Stimulated activated naive CD8-positive, alpha-beta T cell treated with anti-CD3 and anti-CD28 coated beads, Interleukin-15, Interleukin-2, amounts not matched to agents 100 ng/mL and 50 ng/mL, for 24 hours (primary cell): ENCODE measurements around the gene ZFHX3.

Experiments used
- H3K27ac Mint-ChIP-seq: one replicate; pipeline ENCODE4 v1.8.0; 2021; ENCODE audit warnings: mild to moderate bottlenecking, mixed read lengths
- H3K27me3 Mint-ChIP-seq: one replicate; pipeline ENCODE4 v1.8.0; 2021; ENCODE audit warnings: mixed read lengths
- H3K36me3 Mint-ChIP-seq: one replicate; pipeline ENCODE4 v1.8.0; 2021; ENCODE audit warnings: low read depth, mixed read lengths
- H3K4me1 Mint-ChIP-seq: one replicate; pipeline ENCODE4 v1.8.0; 2021; ENCODE audit warnings: low read depth, mixed read lengths
- H3K4me3 Mint-ChIP-seq: one replicate; pipeline ENCODE4 v1.8.0; 2021; ENCODE audit warnings: mild to moderate bottlenecking, mixed read lengths
- H3K9me3 Mint-ChIP-seq: one replicate; pipeline ENCODE4 v1.8.0; 2021; ENCODE audit warnings: mixed read lengths

ZFHX3 gene

DNA sequence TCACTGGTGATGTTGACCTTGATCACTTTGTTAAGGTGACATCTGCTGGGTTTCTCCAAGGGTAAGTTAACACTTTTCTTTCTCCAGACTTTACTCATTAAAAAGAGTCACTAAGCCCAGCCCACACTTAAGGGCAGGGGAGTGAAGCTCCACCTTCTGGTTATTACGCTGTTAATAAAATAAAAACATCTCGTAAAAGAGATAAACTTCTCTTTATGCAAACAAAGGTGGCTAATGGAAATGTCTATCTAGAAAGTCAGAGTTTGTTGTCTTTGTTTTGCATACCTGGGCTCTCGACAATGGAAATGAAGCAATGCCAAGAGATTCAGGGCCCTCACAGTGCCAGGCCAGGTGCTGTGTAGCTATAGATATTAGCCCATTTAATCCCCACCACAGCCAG, 134.4 kb downstream of the ZFHX3 start:
- no peak overlapping the region for H3K27ac Mint-ChIP-seq
- H3K9me3 Mint-ChIP-seq, result no peaks in the 10 kb centered on the region
- no peak overlapping the region for H3K4me3 Mint-ChIP-seq
- no peaks in the 10 kb centered on the region for H3K4me1 Mint-ChIP-seq
- H3K27me3 Mint-ChIP-seq, result no peaks in the 10 kb centered on the region
- no peaks in the 10 kb centered on the region for H3K36me3 Mint-ChIP-seq

DNA sequence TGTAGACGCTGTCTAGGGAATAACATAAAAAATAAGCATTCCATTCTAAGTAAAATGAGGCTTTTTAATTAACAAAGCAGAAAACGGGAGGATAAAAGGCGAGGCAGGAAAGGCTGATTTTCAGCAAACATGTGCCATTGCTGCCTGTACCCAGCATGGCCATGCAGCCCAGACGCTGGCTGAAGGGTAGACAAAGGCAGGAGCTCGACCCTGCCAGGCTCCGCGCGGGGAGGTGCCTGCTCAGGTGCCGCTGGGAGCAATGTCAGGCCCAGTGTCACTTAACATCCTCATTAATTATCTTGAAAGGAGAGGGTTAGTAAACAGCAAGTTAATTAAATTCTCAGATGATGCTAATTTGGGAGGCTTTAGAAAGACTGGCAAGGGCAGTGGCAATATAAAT, 136.0 kb downstream of the ZFHX3 start:
- Mint-ChIP-seq H3K27ac (no peak overlapping the region), H3K4me3 (no peak overlapping the region), H3K36me3 (no peaks in the 10 kb centered on the region), H3K27me3 (no peaks in the 10 kb centered on the region), H3K9me3 (no peaks in the 10 kb centered on the region), H3K4me1 (no peaks in the 10 kb centered on the region)

GRCh38 chr16:72910875-72911274, 137.1 kb downstream of the ZFHX3 start:
- Mint-ChIP-seq H3K27me3 (no peaks in the 10 kb centered on the region), H3K27ac (no peak overlapping the region), H3K4me3 (no peak overlapping the region), H3K4me1 (no peaks in the 10 kb centered on the region), H3K36me3 (no peaks in the 10 kb centered on the region), H3K9me3 (no peaks in the 10 kb centered on the region)

DNA sequence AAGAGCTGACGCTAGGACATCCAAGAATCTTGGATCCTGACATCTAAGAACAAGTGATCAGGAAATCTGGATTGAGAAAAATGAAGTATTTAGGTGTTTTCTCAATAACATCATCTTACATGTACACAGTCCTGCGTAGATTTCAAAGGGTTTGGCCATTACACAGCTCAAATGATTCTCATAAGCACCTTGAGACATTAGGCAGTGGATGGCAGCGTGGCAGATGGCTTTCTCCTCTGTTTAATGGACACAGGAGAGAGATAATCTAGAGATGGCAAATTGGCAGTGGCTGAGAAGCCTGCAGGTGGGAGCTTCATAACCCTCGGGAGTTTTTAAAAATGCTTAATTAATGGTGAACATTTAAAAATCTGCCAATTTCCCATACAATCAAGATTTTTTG, 137.5 kb downstream of the ZFHX3 start:
- Mint-ChIP-seq H3K4me3 (no peak overlapping the region), H3K27ac (no peak overlapping the region), H3K9me3 (no peaks in the 10 kb centered on the region), H3K27me3 (no peaks in the 10 kb centered on the region), H3K4me1 (no peaks in the 10 kb centered on the region), H3K36me3 (no peaks in the 10 kb centered on the region)

DNA sequence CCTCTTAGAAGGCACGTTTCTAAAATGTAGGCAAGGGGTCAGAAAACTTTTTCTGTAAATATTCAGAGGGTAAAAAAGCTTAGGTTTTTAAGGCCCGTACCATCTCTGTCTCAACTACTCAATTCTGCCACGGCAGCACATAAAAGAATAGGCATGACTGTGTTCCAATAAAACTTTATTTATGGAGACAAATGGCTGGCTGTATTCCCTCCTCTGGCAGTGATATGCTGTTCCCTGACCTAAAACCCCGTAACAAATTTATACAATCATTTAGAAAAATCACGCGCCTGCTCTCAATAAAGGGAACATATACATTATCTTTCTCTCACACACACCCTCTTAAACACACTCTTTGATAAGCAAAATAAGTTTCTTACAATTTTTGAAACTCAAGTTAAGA, 138.7 kb downstream of the ZFHX3 start:
- Mint-ChIP-seq H3K27ac (no peak overlapping the region), H3K9me3 (no peaks in the 10 kb centered on the region), H3K4me3 (no peak overlapping the region), H3K4me1 (no peaks in the 10 kb centered on the region), H3K27me3 (no peaks in the 10 kb centered on the region), H3K36me3 (no peaks in the 10 kb centered on the region)

DNA sequence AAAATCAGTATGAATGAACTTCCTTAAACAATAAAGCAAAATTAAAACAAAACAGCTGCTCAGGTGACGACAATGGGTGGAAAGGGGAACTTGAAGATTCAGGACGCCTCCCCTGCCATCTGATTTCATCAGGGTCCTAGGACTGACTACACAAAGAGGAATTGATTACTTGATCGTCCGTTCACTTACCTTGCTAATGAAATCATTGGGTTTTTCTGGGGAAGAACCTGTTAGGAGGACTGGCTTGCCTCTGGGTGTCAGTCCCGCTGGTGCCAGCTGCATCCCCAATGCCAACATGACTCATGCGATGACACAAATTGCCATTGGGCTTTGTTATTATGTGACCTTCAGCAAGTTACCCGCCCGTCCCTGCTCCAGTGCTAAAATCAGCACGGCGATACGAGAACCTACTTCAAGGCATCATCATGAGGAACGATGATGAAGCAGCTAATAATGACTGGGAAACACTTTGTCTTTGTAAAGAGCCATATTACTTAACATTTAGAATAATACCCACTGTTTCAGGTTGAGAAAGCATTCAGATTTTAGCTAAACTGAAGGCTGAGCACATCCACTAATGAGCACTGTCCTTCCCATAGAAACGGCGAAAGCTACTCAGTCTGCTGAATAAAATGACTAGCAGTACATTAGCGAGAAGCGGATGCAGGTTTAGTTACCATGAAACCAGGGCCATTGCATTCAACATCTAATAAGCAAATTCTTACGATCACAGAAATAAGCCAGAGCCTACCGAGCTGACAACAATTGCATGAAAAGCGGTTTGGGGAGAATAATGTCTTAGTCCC, 139.4 kb downstream of the ZFHX3 start:
- Mint-ChIP-seq H3K4me3 (no peak overlapping the region), H3K27me3 (no peaks in the 10 kb centered on the region), H3K36me3 (no peaks in the 10 kb centered on the region), H3K9me3 (no peaks in the 10 kb centered on the region), H3K4me1 (no peaks in the 10 kb centered on the region), H3K27ac (no peak overlapping the region)

DNA sequence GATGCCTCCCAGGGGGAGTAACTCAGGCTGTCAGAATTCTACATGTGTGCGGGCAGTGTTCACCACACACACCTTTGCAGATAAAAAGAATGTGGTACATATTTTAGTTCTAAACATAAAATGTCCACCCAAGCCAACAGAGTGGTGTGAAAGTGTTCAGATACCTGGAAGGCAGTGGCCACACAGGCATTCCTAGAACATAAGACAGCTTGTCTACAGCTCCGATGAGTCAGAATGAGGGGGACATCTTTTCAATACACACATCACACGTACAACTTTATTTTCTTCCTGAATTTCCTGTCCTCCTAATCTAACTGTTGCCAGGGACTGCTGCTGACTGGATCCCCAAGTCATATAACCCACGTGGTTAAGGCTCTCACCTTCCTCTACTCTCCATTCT, 142.3 kb downstream of the ZFHX3 start:
- H3K27me3 Mint-ChIP-seq, result no peaks in the 10 kb centered on the region
- H3K9me3 Mint-ChIP-seq, result no peaks in the 10 kb centered on the region
- H3K4me3 Mint-ChIP-seq, result no peak overlapping the region
- H3K27ac Mint-ChIP-seq, result no peak overlapping the region
- H3K36me3 Mint-ChIP-seq, result no peaks in the 10 kb centered on the region
- H3K4me1 Mint-ChIP-seq, result no peaks in the 10 kb centered on the region

DNA sequence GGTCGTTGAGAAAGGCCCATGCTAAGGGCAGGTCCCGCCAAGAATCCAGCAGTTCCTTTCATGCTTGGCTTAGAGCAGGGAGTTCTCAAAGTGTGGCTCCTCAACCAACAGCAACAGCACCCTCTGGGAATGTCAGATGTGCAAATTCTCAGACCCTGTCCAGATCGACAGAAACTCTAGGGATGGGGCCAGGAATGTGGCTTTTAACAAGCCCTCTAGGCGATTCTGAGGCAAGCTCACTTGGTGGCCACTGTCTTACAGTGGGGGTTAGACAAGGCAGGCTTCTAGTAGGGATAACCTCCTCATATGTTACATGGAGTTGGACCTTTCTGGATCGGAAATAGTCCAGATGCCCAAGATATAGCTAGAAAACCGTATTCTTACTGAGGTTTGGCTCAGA, 144.8 kb downstream of the ZFHX3 start:
- Mint-ChIP-seq H3K9me3 (no peaks in the 10 kb centered on the region), H3K36me3 (no peaks in the 10 kb centered on the region), H3K27me3 (no peaks in the 10 kb centered on the region), H3K4me1 (no peaks in the 10 kb centered on the region), H3K27ac (no peak overlapping the region), H3K4me3 (no peak overlapping the region)

DNA sequence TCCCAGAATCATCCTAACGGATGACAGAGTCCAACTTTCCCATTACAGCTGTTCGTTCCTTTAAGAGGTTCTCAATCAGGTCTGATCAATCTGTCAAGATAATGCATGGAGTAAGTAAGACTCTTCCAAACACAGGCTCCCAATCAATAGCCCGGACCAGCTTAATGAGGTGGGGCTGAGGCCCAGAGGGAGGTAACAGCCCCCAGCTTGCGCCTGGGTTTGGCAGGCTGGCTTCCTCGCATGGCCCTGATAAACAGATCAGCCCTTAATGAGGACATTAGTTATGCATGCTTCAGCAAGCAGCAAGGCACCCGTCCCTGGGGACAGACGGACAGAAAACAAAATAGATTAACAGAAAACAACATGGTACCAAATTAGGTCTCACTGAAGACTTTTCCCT, 145.7 kb downstream of the ZFHX3 start:
- H3K4me1 Mint-ChIP-seq, result no peaks in the 10 kb centered on the region
- H3K9me3 Mint-ChIP-seq, result no peaks in the 10 kb centered on the region
- no peaks in the 10 kb centered on the region for H3K27me3 Mint-ChIP-seq
- H3K27ac Mint-ChIP-seq, result no peak overlapping the region
- no peaks in the 10 kb centered on the region for H3K36me3 Mint-ChIP-seq
- no peak overlapping the region for H3K4me3 Mint-ChIP-seq

- no peaks in the 10 kb centered on the region for H3K36me3 Mint-ChIP-seq
- H3K27ac Mint-ChIP-seq, result no peak overlapping the region
- no peaks in the 10 kb centered on the region for H3K4me1 Mint-ChIP-seq
- no peaks in the 10 kb centered on the region for H3K27me3 Mint-ChIP-seq
- H3K9me3 Mint-ChIP-seq, result no peaks in the 10 kb centered on the region
- H3K4me3 Mint-ChIP-seq, result no peak overlapping the region
Measured at GRCh38 chr16:72901000-72901627, 146.8 kb downstream of the ZFHX3 start.

DNA sequence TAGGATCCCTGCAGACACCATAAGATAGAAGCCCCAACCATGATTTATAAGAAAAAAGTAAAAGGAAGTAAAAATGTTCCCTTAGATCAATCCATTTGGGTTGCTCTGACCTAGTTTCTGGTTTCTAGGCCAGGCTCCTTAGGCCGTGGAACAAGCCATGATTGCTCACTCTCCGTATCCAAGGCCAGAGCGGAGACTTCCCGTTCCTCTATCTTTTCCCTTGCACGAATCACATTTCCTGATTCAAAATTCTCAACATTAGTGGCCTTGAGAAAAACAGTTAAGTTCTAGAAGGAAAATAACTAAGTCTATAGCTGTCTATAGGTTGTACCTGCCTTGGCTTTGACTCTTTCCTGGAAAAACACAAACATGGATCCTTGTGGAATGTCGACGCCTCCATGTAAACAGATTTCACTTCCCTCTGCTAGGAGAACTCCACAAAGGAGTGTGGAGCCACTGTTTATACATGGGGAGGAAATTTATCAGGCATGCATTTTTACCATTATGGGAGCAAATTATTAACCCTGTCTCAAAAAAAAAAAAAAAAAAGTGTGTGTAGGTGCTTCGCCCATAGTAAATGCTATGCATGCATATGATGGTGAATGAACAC, 149.6 kb downstream of the ZFHX3 start:
- no peaks in the 10 kb centered on the region for H3K9me3 Mint-ChIP-seq
- no peak overlapping the region for H3K27ac Mint-ChIP-seq
- no peaks in the 10 kb centered on the region for H3K4me1 Mint-ChIP-seq
- H3K4me3 Mint-ChIP-seq, result no peak overlapping the region
- no peaks in the 10 kb centered on the region for H3K36me3 Mint-ChIP-seq
- no peaks in the 10 kb centered on the region for H3K27me3 Mint-ChIP-seq

DNA sequence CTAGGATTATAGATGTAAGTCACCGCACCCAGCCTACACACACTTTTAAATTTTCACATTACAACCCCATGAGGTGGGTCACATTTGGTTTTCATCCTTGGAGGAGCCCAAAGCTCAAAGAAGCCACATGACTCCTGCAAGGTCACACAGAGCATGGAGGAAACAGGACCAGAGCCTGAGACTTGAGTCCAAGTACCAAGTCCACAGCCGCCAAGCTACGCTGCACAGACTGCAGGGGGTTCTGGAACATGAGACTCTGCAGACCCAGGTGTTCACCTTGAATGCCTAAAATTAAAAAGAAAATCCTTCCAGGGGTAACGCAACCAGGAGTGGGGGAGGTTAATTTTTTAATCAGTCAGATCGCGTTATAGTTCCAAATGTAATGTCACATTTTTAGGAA, 150.2 kb downstream of the ZFHX3 start:
- Mint-ChIP-seq H3K27me3 (no peaks in the 10 kb centered on the region), H3K4me3 (no peak overlapping the region), H3K27ac (no peak overlapping the region), H3K9me3 (no peaks in the 10 kb centered on the region), H3K4me1 (no peaks in the 10 kb centered on the region), H3K36me3 (no peaks in the 10 kb centered on the region)

- H3K27ac Mint-ChIP-seq, result no peak overlapping the region
- no peaks in the 10 kb centered on the region for H3K9me3 Mint-ChIP-seq
- no peak overlapping the region for H3K4me3 Mint-ChIP-seq
- H3K27me3 Mint-ChIP-seq, result no peaks in the 10 kb centered on the region
- H3K4me1 Mint-ChIP-seq, result no peaks in the 10 kb centered on the region
- H3K36me3 Mint-ChIP-seq, result no peaks in the 10 kb centered on the region
Measured at GRCh38 chr16:72896485-72897118, 151.3 kb downstream of the ZFHX3 start.

GRCh38 chr16:72895951-72896350, 152.0 kb downstream of the ZFHX3 start:
- no peak overlapping the region for H3K27ac Mint-ChIP-seq
- H3K27me3 Mint-ChIP-seq, result no peaks in the 10 kb centered on the region
- H3K4me3 Mint-ChIP-seq, result no peak overlapping the region
- no peaks in the 10 kb centered on the region for H3K36me3 Mint-ChIP-seq
- no peaks in the 10 kb centered on the region for H3K9me3 Mint-ChIP-seq
- no peaks in the 10 kb centered on the region for H3K4me1 Mint-ChIP-seq
